ENCODE results near the gene SVIL.

Gene SVIL

DNA sequence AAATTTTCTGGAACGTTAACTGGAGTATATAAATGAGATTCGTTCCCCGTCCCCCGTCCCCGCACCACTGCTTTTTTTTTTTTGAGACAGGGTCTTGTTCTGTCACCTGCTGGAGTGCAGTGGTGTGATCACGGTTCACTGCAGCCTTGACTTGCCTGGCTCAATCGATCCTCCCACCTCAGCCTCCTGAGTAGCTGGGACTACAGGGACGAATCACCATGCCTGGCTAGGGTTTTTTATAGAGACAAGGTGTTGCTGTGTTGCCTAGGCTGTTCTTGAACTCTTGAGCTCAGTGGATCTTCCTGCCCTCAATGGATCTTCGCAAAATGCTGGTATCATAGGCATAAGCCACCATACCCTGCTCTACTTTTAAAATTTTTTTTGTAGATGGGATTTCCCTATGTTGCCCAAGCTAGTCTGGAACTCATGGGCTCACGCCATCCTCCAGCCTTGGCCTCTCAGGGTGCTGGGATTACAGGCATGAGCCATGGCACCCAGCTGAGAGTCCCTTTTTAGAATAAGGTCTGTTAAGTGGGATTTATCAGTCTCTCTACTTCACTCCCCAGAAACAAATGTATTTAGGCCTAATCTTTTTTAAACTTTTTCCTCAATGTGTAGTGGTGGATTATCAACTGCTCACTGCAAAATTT lies 223.0 kb downstream of the SVIL start:
- no peak for DNase-seq (ENCODE audit: low read depth)

DNA sequence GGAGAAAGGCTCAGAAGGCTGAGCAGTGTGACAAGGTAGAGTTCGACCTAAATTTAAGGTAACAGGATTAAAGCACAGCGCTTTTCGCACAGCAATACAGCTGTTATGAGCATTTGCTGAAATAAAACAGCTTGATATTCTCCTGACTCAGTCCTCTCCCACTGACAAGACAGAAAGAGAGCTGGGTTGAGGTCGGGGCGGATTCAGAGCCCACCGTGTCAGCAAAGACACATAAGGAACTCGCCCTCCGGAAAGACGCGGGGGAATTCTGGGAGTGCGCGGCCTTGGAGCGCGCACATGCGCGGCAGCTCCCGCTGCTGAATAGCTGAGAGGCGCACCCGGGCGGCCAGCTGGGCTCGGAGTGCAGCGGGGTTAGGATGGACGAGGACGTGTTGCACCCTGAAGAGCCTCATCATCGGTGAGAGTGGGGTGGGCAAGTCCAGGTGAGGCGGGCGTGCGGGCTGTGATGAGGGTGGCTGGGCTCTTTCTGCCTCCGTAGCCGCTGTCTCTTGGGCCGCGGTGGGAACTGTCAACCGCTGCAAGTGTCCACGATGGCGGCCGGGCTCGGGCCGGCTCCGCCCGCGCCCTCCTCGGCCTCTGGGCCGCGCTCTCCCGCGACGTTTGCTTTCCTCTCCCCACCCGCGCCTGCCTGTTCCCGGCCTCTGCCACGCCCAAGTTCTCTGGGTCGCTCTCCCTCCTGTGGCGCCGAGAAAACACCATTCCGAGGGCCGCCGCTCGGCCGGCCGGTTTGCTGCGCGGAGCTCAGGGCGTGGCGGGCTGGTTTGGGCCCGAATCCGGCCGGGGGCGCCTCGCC lies 225.3 kb downstream of the SVIL start:
- DNase-seq (ENCODE audit: low read depth): peak; percentile 12

DNA sequence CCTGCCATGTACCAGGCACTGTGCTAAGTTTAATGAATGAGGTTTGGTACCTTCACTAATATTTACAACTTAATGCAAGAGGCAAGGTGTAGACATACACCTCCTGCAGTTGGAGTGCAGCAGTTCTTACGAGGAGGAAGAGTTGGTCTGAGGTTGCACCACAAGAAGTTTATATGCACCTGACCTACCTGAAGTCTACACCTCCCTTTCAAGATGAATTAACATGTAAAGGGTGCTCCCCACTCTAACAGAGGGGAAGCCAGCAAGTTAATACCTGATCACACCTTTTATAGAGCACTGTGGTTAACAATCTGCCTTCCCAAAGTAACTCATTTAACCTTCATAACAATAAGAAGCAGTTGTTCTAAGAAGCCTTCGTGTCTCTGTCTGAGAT lies 225.9 kb downstream of the SVIL start:
- no peak for DNase-seq (ENCODE audit: low read depth)

All from HS-27A (cell line).